Thoracic aorta (tissue), 2 donors: ENCODE results near the gene NPAS3. TPM values are rescaled to one million over a fixed set of nuclear protein-coding genes. Genes with fewer than 3 reads are reported as not detected.

ENCODE experiments used
- ATAC-seq: fragments of 150-250 bp; one replicate; pipeline ENCODE4 v1.8.0; 2017; ENCODE audit warnings: low read depth; ENCODE audit not compliant: insufficient number of reproducible peaks, low FRiP score
- DNase-seq: peaks from one replicate; pipeline ENCODE4 v3.0.0-alpha.2; 2020; ENCODE audit warnings: low spot score
- H3K27ac ChIP-seq, 2 donors: fragments of 200-600 bp; sonication (generic); 1 replicate in 1 of 2; 2 replicates in 1 of 2; pipeline ENCODE4 v1.5.1; 2016; ENCODE audit warnings: mild to moderate bottlenecking in 2 of 2, moderate library complexity in 2 of 2
- H3K27me3 ChIP-seq: fragments of 200-600 bp; sonication (generic); replicated peaks from 2 replicates; pipeline ENCODE4 v1.6.0; 2016; ENCODE audit warnings: mild to moderate bottlenecking; ENCODE audit not compliant: insufficient read depth
- H3K36me3 ChIP-seq: fragments of 200-600 bp; sonication (generic); one replicate; pipeline ENCODE4 v1.5.1; 2016
- H3K4me1 ChIP-seq, 2 donors: fragments of 200-600 bp; sonication (generic); 1 replicate in 1 of 2; 2 replicates in 1 of 2; pipeline versions ENCODE4 v1.5.1 to v1.6.0; 2016; ENCODE audit warnings: low read depth in 2 of 2, mild to moderate bottlenecking in 1 of 2; ENCODE audit not compliant: control insufficient read depth in 1 of 2
- H3K4me3 ChIP-seq: fragments of 200-600 bp; sonication (generic); 2 replicates; pipeline ENCODE4 v1.5.1; 2016; ENCODE audit warnings: mild to moderate bottlenecking
- H3K9me3 ChIP-seq: fragments of 200-600 bp; sonication (generic); 2 replicates; pipeline ENCODE4 v1.5.1; 2016
- total RNA-seq, 2 donors: library from RNA; depleted of rRNA; stranded (reverse); fragments of >200 nt; gene quantifications; one replicate each; pipeline versions ENCODE4 v1.1.0 to v1.2.3, GENCODE V29; 2016
- TF ChIP-seq, protein P1 (sequence below): fragments of 200-600 bp; sonication (generic); IDR thresholded peaks from one replicate; pipeline ENCODE4 v1.5.1; 2019; ENCODE audit warnings: antibody characterized with exemption

Gene NPAS3
- total RNA-seq, 2 donors from 2014 or later: 1.1 TPM; not detected in 1

- peaks cover 6 to 13% of the 10 kb centered on the region in 2 donors for H3K4me1 ChIP-seq
- no peaks in the 10 kb centered on the region for H3K27me3 ChIP-seq
- ATAC-seq: no peak
- no peak overlapping the region for H3K4me3 ChIP-seq
- H3K36me3 ChIP-seq: no peaks in the 10 kb centered on the region
- DNase-seq: no peak
- TF ChIP-seq, protein P1, sequence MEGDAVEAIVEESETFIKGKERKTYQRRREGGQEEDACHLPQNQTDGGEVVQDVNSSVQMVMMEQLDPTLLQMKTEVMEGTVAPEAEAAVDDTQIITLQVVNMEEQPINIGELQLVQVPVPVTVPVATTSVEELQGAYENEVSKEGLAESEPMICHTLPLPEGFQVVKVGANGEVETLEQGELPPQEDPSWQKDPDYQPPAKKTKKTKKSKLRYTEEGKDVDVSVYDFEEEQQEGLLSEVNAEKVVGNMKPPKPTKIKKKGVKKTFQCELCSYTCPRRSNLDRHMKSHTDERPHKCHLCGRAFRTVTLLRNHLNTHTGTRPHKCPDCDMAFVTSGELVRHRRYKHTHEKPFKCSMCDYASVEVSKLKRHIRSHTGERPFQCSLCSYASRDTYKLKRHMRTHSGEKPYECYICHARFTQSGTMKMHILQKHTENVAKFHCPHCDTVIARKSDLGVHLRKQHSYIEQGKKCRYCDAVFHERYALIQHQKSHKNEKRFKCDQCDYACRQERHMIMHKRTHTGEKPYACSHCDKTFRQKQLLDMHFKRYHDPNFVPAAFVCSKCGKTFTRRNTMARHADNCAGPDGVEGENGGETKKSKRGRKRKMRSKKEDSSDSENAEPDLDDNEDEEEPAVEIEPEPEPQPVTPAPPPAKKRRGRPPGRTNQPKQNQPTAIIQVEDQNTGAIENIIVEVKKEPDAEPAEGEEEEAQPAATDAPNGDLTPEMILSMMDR: no peak
- no peaks in the 10 kb centered on the region for H3K9me3 ChIP-seq
- no peak overlapping the region for H3K27ac ChIP-seq
Observed at GRCh38 chr14:33680873-33681272, 742.2 kb downstream of the NPAS3 start.

DNA sequence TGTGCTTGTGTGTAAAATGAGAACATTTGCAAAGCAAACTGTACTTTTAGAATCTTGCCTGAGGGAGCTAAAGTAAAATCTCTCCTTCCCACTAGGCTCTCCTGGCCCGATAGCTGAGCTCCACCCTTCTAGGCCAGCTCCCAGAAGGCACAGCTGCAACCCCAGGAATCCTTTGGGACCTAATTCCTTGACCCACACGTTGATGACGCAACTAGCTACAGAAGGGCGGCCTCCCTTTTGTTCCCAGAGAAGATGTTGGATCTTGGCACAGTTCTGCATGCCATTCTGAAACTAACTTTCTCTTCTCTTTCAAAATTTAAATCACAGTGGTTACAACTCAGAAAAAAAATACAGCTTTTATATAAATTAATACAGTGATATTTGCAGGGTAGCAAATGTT lies 744.1 kb downstream of the NPAS3 start:
- no peaks in the 10 kb centered on the region for H3K36me3 ChIP-seq
- H3K4me1 ChIP-seq: peaks cover 6 to 16% of the 10 kb centered on the region in 2 donors
- DNase-seq: no peak
- no peak overlapping the region for H3K4me3 ChIP-seq
- H3K9me3 ChIP-seq: no peaks in the 10 kb centered on the region
- no peak overlapping the region for H3K27ac ChIP-seq
- no peak for ATAC-seq
- H3K27me3 ChIP-seq: no peaks in the 10 kb centered on the region
- TF ChIP-seq, protein P1: no peak

DNA sequence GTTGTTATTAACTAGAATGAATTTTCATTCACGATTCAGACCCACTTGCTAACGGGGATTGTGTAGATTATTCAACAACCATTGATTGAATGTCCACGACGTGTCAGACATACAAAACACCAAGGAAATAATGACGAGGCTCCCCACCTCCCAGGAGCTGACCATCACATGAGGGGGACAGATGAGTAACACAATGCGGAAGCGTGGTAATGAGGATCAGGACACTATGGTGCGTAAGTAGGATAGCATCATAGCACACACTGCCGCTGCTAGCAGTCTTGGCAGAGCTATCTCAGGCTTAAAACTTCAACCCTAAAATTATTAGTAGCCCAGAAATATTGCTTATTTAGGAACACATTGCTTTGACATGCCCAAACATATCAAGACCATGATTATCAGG lies 746.3 kb downstream of the NPAS3 start:
- Histone ChIP-seq H3K36me3 (no peaks in the 10 kb centered on the region), H3K27me3 (no peaks in the 10 kb centered on the region), H3K27ac (no peak overlapping the region), H3K4me3 (no peak overlapping the region), H3K4me1 (peaks cover 6 to 16% of the 10 kb centered on the region in 2 donors), H3K9me3 (no peaks in the 10 kb centered on the region)
- TF ChIP-seq, protein P1: no peak
- DNase-seq (no peak), ATAC-seq (no peak)

DNA sequence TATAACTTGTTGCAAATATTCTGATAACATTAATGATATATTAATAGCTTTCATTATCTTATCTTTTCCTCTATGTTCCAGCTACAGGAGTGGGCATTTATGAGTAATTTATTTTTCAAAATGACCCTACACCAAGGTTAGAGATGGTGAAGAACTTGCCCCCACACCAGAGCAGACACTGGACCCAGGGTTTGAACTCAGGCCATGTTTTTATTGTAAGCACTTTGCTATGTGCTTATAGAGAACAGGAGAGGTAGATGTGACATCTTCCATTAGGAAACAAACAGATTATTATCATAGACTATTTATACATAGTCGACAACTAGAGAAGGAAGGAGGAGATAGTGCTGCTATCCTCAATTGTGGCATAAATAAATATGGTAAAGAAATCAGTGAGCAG lies 747.0 kb downstream of the NPAS3 start:
- peaks cover 6 to 16% of the 10 kb centered on the region in 2 donors for H3K4me1 ChIP-seq
- no peaks in the 10 kb centered on the region for H3K27me3 ChIP-seq
- no peaks in the 10 kb centered on the region for H3K9me3 ChIP-seq
- H3K27ac ChIP-seq: no peak overlapping the region
- DNase-seq (no peak), ATAC-seq (no peak)
- no peaks in the 10 kb centered on the region for H3K36me3 ChIP-seq
- TF ChIP-seq, protein P1: no peak
- H3K4me3 ChIP-seq: no peak overlapping the region

GRCh38 chr14:33686218-33686617 lies 747.5 kb downstream of the NPAS3 start:
- Histone ChIP-seq H3K27me3 (no peaks in the 10 kb centered on the region), H3K9me3 (no peaks in the 10 kb centered on the region), H3K4me1 (peaks cover 6 to 16% of the 10 kb centered on the region in 2 donors), H3K4me3 (no peak overlapping the region), H3K36me3 (no peaks in the 10 kb centered on the region), H3K27ac (no peak overlapping the region)
- DNase-seq: no peak
- TF ChIP-seq, protein P1: no peak
- no peak for ATAC-seq
